Keratinocyte (primary cell): ENCODE data around the gene PTCHD1. TPM values are rescaled to one million over a fixed set of nuclear protein-coding genes. Genes with fewer than 3 reads are reported as not detected.

ENCODE experiments used
- DNase-seq: peaks from one replicate; pipeline ENCODE4 v3.0.0-alpha.2; 2011; ENCODE audit warnings: low read depth, missing footprints, low spot score
- FAIRE-seq: peaks from 2 replicates; lab custom pipeline; 2011; peaks lifted over from hg19 to GRCh38; lab: Jason Lieb, UNC
- H2AFZ ChIP-seq: 2 replicates; pipeline ENCODE4 v1.6.0; 2012; ENCODE audit warnings: low read length, control low read depth, inconsistent platforms; ENCODE audit not compliant: control insufficient read depth
- H3K27ac ChIP-seq: 2 replicates; pipeline ENCODE4 v1.5.1; 2011; ENCODE audit warnings: low read length; ENCODE audit not compliant: control insufficient read depth, insufficient read depth
- H3K27me3 ChIP-seq: 3 replicates; pipeline ENCODE4 v1.6.0; 2011; ENCODE audit warnings: low read length; ENCODE audit not compliant: control insufficient read depth, insufficient read depth; ENCODE audit errors: extremely low read depth
- H3K36me3 ChIP-seq, 2 experiments: 2 replicates in 1 of 2; 3 replicates in 1 of 2; pipeline ENCODE4 v1.5.1; 2011; ENCODE audit warnings: low read length in 2 of 2, mild to moderate bottlenecking in 1 of 2; ENCODE audit not compliant: control insufficient read depth in 2 of 2, insufficient read depth in 2 of 2; ENCODE audit errors: extremely low read depth in 1 of 2
- H3K4me1 ChIP-seq: 3 replicates; pipeline ENCODE4 v1.5.1; 2011; ENCODE audit warnings: low read length; ENCODE audit not compliant: control insufficient read depth, insufficient read depth; ENCODE audit errors: extremely low read depth
- H3K4me2 ChIP-seq: 3 replicates; pipeline ENCODE4 v1.6.0; 2011; ENCODE audit warnings: low read depth, low read length; ENCODE audit not compliant: control insufficient read depth, insufficient read depth; ENCODE audit errors: extremely low read depth
- H3K4me3 ChIP-seq, 3 experiments: fragments of 200-600 bp in 1 of 3; sonication (generic) in 1 of 3; 2 replicates in 2 of 3; 3 replicates in 1 of 3; pipeline ENCODE4 v1.5.1; 2011 to 2016; ENCODE audit warnings: low read length in 3 of 3, mild to moderate bottlenecking in 3 of 3, control low read depth in 2 of 3, inconsistent platforms in 1 of 3, low read depth in 1 of 3, mixed read lengths in 1 of 3, mixed run types in 1 of 3, moderate library complexity in 1 of 3; ENCODE audit not compliant: control insufficient read depth in 2 of 3, insufficient read depth in 2 of 3; ENCODE audit errors: extremely low read depth in 1 of 3
- H3K79me2 ChIP-seq: 2 replicates; pipeline ENCODE4 v1.6.0; 2012; ENCODE audit warnings: low read length; ENCODE audit not compliant: control insufficient read depth, insufficient read depth
- H3K9ac ChIP-seq: 3 replicates; pipeline ENCODE4 v1.6.0; 2011; ENCODE audit warnings: low read length; ENCODE audit not compliant: control insufficient read depth, insufficient read depth; ENCODE audit errors: extremely low read depth
- H3K9me1 ChIP-seq: 3 replicates; pipeline ENCODE4 v1.6.0; 2011; ENCODE audit warnings: low read length; ENCODE audit not compliant: control insufficient read depth, insufficient read depth; ENCODE audit errors: extremely low read depth
- H3K9me3 ChIP-seq: 2 replicates; pipeline ENCODE4 v1.5.1; 2012; ENCODE audit warnings: low read depth, low read length; ENCODE audit not compliant: control insufficient read depth
- H4K20me1 ChIP-seq: 3 replicates; pipeline ENCODE4 v1.6.0; 2011; ENCODE audit warnings: low read length; ENCODE audit not compliant: control insufficient read depth, insufficient read depth; ENCODE audit errors: extremely low read depth
- CTCF ChIP-seq, 3 experiments: IDR thresholded peaks in 1 of 3; conservative IDR thresholded peaks in 1 of 3; optimal IDR thresholded peaks in 1 of 3; 2 replicates in 2 of 3; 3 replicates in 1 of 3; pipeline versions ENCODE3 to v1.5.1; 2011; ENCODE audit warnings: low read length in 3 of 3, mild to moderate bottlenecking in 3 of 3, moderate library complexity in 2 of 3, control low read depth in 1 of 3, inconsistent platforms in 1 of 3; ENCODE audit not compliant: insufficient read depth in 2 of 3; ENCODE audit errors: extremely low read depth in 1 of 3
- EZH2 ChIP-seq: IDR thresholded peaks from one replicate; pipeline ENCODE4 v1.6.1; 2012; ENCODE audit warnings: inconsistent platforms, mild to moderate bottlenecking, low read length, moderate library complexity
- dilution Hi-C: fragments of 300-500 bp; cut with MboI; formaldehyde crosslinking; loops from one replicate; pipeline ENCODE4 v1.7.0; 2020; ENCODE audit warnings: low sequenced_read_pairs; ENCODE audit not compliant: extremely low pct_ligation_motif_present
- polyA plus RNA-seq, 5 experiments: library from polyadenylated mRNA; depleted of rRNA in 3 of 5; stranded (reverse) in 3 of 5; stranded (forward) in 1 of 5; unstranded in 1 of 5; fragments of >200 nt; gene quantifications; 1 replicate in 1 of 5; 2 replicates in 3 of 5; 3 replicates in 1 of 5; pipeline versions ENCODE4 v1.2.1 to v1.2.3, GENCODE V29; 2011 to 2012; ENCODE audit warnings: missing spikeins in 2 of 5, low read depth in 1 of 5, low replicate concordance in 1 of 5

The PTCHD1 gene
- polyA plus RNA-seq, 1 donor (not counting 4 experiments of a cell fraction or from before 2014, with no cell fraction given): not detected

GRCh38 chrX:23436875-23437274 is 102.2 kb downstream of the PTCHD1 start:
- no peaks in the 10 kb centered on the region for H3K9me3 ChIP-seq
- FAIRE-seq: no peak
- no peak overlapping the region for H3K4me3 ChIP-seq

GRCh38 chrX:23451266-23451665 is 116.6 kb downstream of the PTCHD1 start:
- FAIRE-seq (no peak), DNase-seq (no peak)
- H3K27me3 ChIP-seq: no peaks in the 10 kb centered on the region
- H3K4me3 ChIP-seq: no peak overlapping the region
- TF ChIP-seq EZH2 (no peak), CTCF (optimal IDR thresholded peaks at IDR 0.05 in 1 of 3, IDR thresholded peaks at IDR 0.05 in 1 of 3, conservative IDR thresholded peaks at IDR 0.05 in 1 of 3; ENCODE audit: extremely low read depth in 1 of 3, insufficient read depth in 2 of 3, low read length in 3 of 3) (no peak)
- H3K9me3 ChIP-seq: no peaks in the 10 kb centered on the region
- no peak overlapping the region for H3K27ac ChIP-seq
- no peak overlapping the region for H3K9ac ChIP-seq
- H3K9me1 ChIP-seq: no peaks in the 10 kb centered on the region
- H3K4me2 ChIP-seq: no peak overlapping the region
- no peaks in the 10 kb centered on the region for H3K36me3 ChIP-seq
- no peaks in the 10 kb centered on the region for H3K79me2 ChIP-seq
- no peaks in the 10 kb centered on the region for H4K20me1 ChIP-seq
- dilution Hi-C loops: no loop called here
- H3K4me1 ChIP-seq: no peaks in the 10 kb centered on the region
- no peak overlapping the region for H2AFZ ChIP-seq

More at GRCh38 chrX:23436875-23437274, 102.2 kb downstream of the PTCHD1 start:
- Histone ChIP-seq H4K20me1 (no peaks in the 10 kb centered on the region), H3K27ac (no peak overlapping the region), H2AFZ (no peak overlapping the region), H3K9ac (no peak overlapping the region), H3K79me2 (no peaks in the 10 kb centered on the region), H3K9me1 (no peaks in the 10 kb centered on the region), H3K4me1 (no peaks in the 10 kb centered on the region), H3K4me2 (no peak overlapping the region), H3K27me3 (no peaks in the 10 kb centered on the region), H3K36me3 (no peaks in the 10 kb centered on the region)
- TF ChIP-seq CTCF (optimal IDR thresholded peaks at IDR 0.05 in 1 of 3, IDR thresholded peaks at IDR 0.05 in 1 of 3, conservative IDR thresholded peaks at IDR 0.05 in 1 of 3; ENCODE audit: extremely low read depth in 1 of 3, insufficient read depth in 2 of 3, low read length in 3 of 3): no peak
- no peak for TF ChIP-seq EZH2
- no peak for DNase-seq
- dilution Hi-C loops: no loop called here
